HG03354 (cell line): ENCODE results near the gene ANKRD29.
"Not testable (repeated sequence)": the region's sequence is repeated elsewhere in the genome, so short reads cannot be mapped to it uniquely, and the experiment has no call there.

ENCODE experiments used
- ATAC-seq: cut with Tn5 transposase; IDR thresholded peaks from one replicate; pipeline ENCODE4 v1.9.1; 2021; ENCODE audit warnings: mild to moderate bottlenecking; ENCODE audit not compliant: unreplicated experiment, poor library complexity, severe bottlenecking

Gene ANKRD29

GRCh38 chr18:23570912-23571504 is 91.7 kb downstream of the ANKRD29 start:
- ATAC-seq, result no peak

- ATAC-seq, result no peak
Measured at GRCh38 chr18:23569299-23570063, 93.2 kb downstream of the ANKRD29 start.

GRCh38 chr18:23568281-23569138 is 94.2 kb downstream of the ANKRD29 start:
- no peak for ATAC-seq

GRCh38 chr18:23567671-23568070 is 95.0 kb downstream of the ANKRD29 start:
- ATAC-seq, result no peak

- no peak for ATAC-seq
Measured at GRCh38 chr18:23565916-23566547, 96.7 kb downstream of the ANKRD29 start.

- no peak for ATAC-seq
Measured at GRCh38 chr18:23563377-23564043, 99.2 kb downstream of the ANKRD29 start.

GRCh38 chr18:23560186-23560585 is 102.5 kb downstream of the ANKRD29 start:
- ATAC-seq, result no peak

GRCh38 chr18:23557511-23557910 is 105.2 kb downstream of the ANKRD29 start:
- ATAC-seq, result not testable (repeated sequence)

- no peak for ATAC-seq
Measured at GRCh38 chr18:23556145-23556780, 106.4 kb downstream of the ANKRD29 start.

- no peak for ATAC-seq
Measured at GRCh38 chr18:23553887-23554286, 108.8 kb downstream of the ANKRD29 start.

- no peak for ATAC-seq
Measured at GRCh38 chr18:23552505-23552904, 110.2 kb downstream of the ANKRD29 start.

GRCh38 chr18:23551978-23552377 is 110.7 kb downstream of the ANKRD29 start:
- ATAC-seq, result no peak

GRCh38 chr18:23550898-23551297 is 111.8 kb downstream of the ANKRD29 start:
- ATAC-seq, result no peak
